HL-60 (cell line): ENCODE results near the gene ZNF512B.

Source experiments
- DNase-seq, 2 experiments: peaks; one replicate each; pipeline ENCODE4 v3.0.0-alpha.2; 2010 to 2020; ENCODE audit warnings: low read depth in 1 of 2, low spot score in 1 of 2
- H3K27ac ChIP-seq: fragments of 250-450 bp; sonication (Bioruptor Pico); replicated peaks from 2 replicates; pipeline ENCODE4 v1.5.1; 2020; ENCODE audit warnings: mild to moderate bottlenecking, moderate library complexity
- H3K27me3 ChIP-seq: fragments of 250-450 bp; sonication (Bioruptor Pico); 2 replicates; pipeline ENCODE4 v1.5.1; 2021; ENCODE audit warnings: mild to moderate bottlenecking, moderate library complexity; ENCODE audit not compliant: insufficient read depth, poor library complexity, severe bottlenecking
- H3K4me3 ChIP-seq: replicated peaks from 2 replicates; pipeline ENCODE4 v1.5.1; 2011; ENCODE audit warnings: mild to moderate bottlenecking, control low read depth, low read length; ENCODE audit not compliant: insufficient read depth
- CTCF ChIP-seq: IDR thresholded peaks from one replicate; pipeline ENCODE4 v1.5.1; 2011; ENCODE audit warnings: low read length, control low read depth, inconsistent platforms; ENCODE audit not compliant: insufficient read depth
- GABPA ChIP-seq: IDR thresholded peaks from 2 replicates; pipeline ENCODE4 v1.6.1; 2012; ENCODE audit warnings: low read depth
- POLR2AphosphoS5 ChIP-seq: IDR thresholded peaks from 2 replicates; pipeline ENCODE4 v1.6.1; 2012; ENCODE audit warnings: low read depth
- REST ChIP-seq: IDR thresholded peaks from 2 replicates; pipeline ENCODE4 v1.6.1; 2012; ENCODE audit warnings: low read depth; ENCODE audit not compliant: insufficient replicate concordance
- SPI1 ChIP-seq: IDR thresholded peaks from 2 replicates; pipeline ENCODE4 v1.6.1; 2012; ENCODE audit warnings: low read depth, mild to moderate bottlenecking, borderline replicate concordance

The ZNF512B gene

GRCh38 chr20:64006490-64006889, 36.8 kb upstream of the ZNF512B start:
- no peak overlapping the region for H3K4me3 ChIP-seq
- no peak for DNase-seq
- TF ChIP-seq CTCF (no peak), REST (no peak), POLR2AphosphoS5 (no peak)
- H3K27me3 ChIP-seq = no peaks in the 10 kb centered on the region
- H3K27ac ChIP-seq = no peak overlapping the region

DNA sequence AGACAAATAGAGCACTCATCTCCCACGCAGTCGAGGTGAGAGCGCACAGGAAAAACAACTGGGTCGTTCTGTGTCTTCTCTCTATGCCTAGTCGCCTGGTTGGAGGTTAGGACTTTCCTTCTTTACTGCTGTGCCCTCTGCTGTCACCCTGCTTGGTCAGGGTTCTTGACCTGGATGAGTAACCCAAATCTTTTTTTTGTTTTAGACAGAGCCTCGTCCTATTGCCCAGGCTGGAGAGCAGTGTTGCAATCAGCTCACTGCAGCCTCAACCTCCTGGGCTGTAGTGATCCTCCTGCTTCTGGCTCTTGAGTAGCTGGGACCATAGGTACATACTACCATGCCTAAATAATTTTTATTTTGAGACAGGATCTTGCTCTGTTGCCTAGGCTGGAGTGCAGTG, 35.7 kb upstream of the ZNF512B start:
- Histone ChIP-seq H3K27ac (no peak overlapping the region), H3K27me3 (no peaks in the 10 kb centered on the region), H3K4me3 (no peak overlapping the region)
- DNase-seq = no peak
- TF ChIP-seq SPI1 (no peak), GABPA (no peak), CTCF (no peak), POLR2AphosphoS5 (no peak), REST (no peak)

GRCh38 chr20:64003960-64004725, 34.4 kb upstream of the ZNF512B start:
- TF ChIP-seq POLR2AphosphoS5 = no peak
- no peak for TF ChIP-seq REST
- no peak for TF ChIP-seq GABPA
- no peak for TF ChIP-seq SPI1
- TF ChIP-seq CTCF = no peak
- no peaks in the 10 kb centered on the region for H3K27me3 ChIP-seq
- H3K27ac ChIP-seq = no peak overlapping the region
- no peak overlapping the region for H3K4me3 ChIP-seq
- no peak for DNase-seq
